HEK293 (cell line): Measurements from ENCODE around the gene ABT1.

Experiments
- ATF2 ChIP-seq: fragments of 450-650 bp; formaldehyde crosslinking; IDR thresholded peaks from 2 replicates; pipeline ENCODE4 v1.5.1; 2016; ENCODE audit warnings: missing biosample characterization, missing genetic modification characterization, low read depth
- ELK4 ChIP-seq: IDR thresholded peaks from 2 replicates; pipeline ENCODE4 v1.6.1; 2011; ENCODE audit warnings: mild to moderate bottlenecking, low read depth, low read length, borderline replicate concordance
- GFI1B ChIP-seq: fragments of 450-650 bp; formaldehyde crosslinking; IDR thresholded peaks from 2 replicates; pipeline ENCODE4 v1.5.1; 2016; ENCODE audit warnings: missing biosample characterization, missing genetic modification characterization
- HOXA7 ChIP-seq: sonication (generic); formaldehyde crosslinking; IDR thresholded peaks from 2 replicates; pipeline ENCODE4 v1.8.1; 2022; ENCODE audit warnings: missing genetic modification reagents, borderline replicate concordance
- KLF1 ChIP-seq: fragments of 450-650 bp; formaldehyde crosslinking; IDR thresholded peaks from 2 replicates; pipeline ENCODE4 v1.5.1; 2016; ENCODE audit warnings: missing biosample characterization, missing genetic modification characterization
- OVOL3 ChIP-seq: fragments of 450-650 bp; formaldehyde crosslinking; IDR thresholded peaks from 2 replicates; pipeline ENCODE4 v1.5.1; 2016; ENCODE audit warnings: missing biosample characterization, missing genetic modification characterization
- PBX3 ChIP-seq: sonication (generic); formaldehyde crosslinking; IDR thresholded peaks from 2 replicates; pipeline ENCODE4 v1.8.1; 2022; ENCODE audit warnings: mild to moderate bottlenecking, moderate library complexity, missing genetic modification reagents
- PRDM10 ChIP-seq: fragments of 450-650 bp; formaldehyde crosslinking; IDR thresholded peaks from 2 replicates; pipeline ENCODE4 v1.5.1; 2016; ENCODE audit warnings: missing biosample characterization, missing genetic modification characterization
- REPIN1 ChIP-seq: fragments of 450-650 bp; formaldehyde crosslinking; IDR thresholded peaks from 2 replicates; pipeline ENCODE4 v1.5.1; 2017; ENCODE audit warnings: missing biosample characterization, missing genetic modification characterization, low read depth
- WT1 ChIP-seq: fragments of 450-650 bp; formaldehyde crosslinking; IDR thresholded peaks from 2 replicates; pipeline ENCODE4 v1.5.1; 2016; ENCODE audit warnings: missing biosample characterization, missing genetic modification characterization
- YY1 ChIP-seq: fragments of 450-650 bp; formaldehyde crosslinking; IDR thresholded peaks from 2 replicates; pipeline ENCODE4 v1.5.1; 2018; ENCODE audit warnings: missing biosample characterization, missing genetic modification characterization
- YY2 ChIP-seq: fragments of 450-650 bp; formaldehyde crosslinking; IDR thresholded peaks from 2 replicates; pipeline ENCODE4 v1.5.1; 2016; ENCODE audit warnings: missing biosample characterization, missing genetic modification characterization
- ZBTB6 ChIP-seq: fragments of 450-650 bp; formaldehyde crosslinking; IDR thresholded peaks from 2 replicates; pipeline ENCODE4 v1.5.1; 2017; ENCODE audit warnings: missing biosample characterization, missing genetic modification characterization
- ZEB2 ChIP-seq: fragments of 450-650 bp; formaldehyde crosslinking; IDR thresholded peaks from 2 replicates; pipeline ENCODE4 v1.5.1; 2016; ENCODE audit warnings: missing biosample characterization, missing genetic modification characterization
- ZFP41 ChIP-seq: fragments of 450-650 bp; formaldehyde crosslinking; IDR thresholded peaks from 2 replicates; pipeline ENCODE4 v1.5.1; 2016; ENCODE audit warnings: missing biosample characterization, missing genetic modification characterization, borderline replicate concordance
- ZNF138 ChIP-seq: fragments of 450-650 bp; formaldehyde crosslinking; IDR thresholded peaks from 2 replicates; pipeline ENCODE4 v1.5.1; 2016; ENCODE audit warnings: missing biosample characterization, missing genetic modification characterization, borderline replicate concordance
- ZNF148 ChIP-seq: fragments of 450-650 bp; formaldehyde crosslinking; IDR thresholded peaks from 2 replicates; pipeline ENCODE4 v1.5.0; 2017; ENCODE audit warnings: missing biosample characterization, missing genetic modification characterization, borderline replicate concordance
- ZNF16 ChIP-seq: fragments of 450-650 bp; formaldehyde crosslinking; IDR thresholded peaks from 2 replicates; pipeline ENCODE4 v1.5.1; 2016; ENCODE audit warnings: low read depth, missing biosample characterization, missing genetic modification characterization
- ZNF221 ChIP-seq: fragments of 450-650 bp; formaldehyde crosslinking; IDR thresholded peaks from 2 replicates; pipeline ENCODE4 v1.5.1; 2017; ENCODE audit warnings: missing biosample characterization, missing genetic modification characterization, borderline replicate concordance
- ZNF341 ChIP-seq: fragments of 450-650 bp; formaldehyde crosslinking; IDR thresholded peaks from 2 replicates; pipeline ENCODE4; 2016; ENCODE audit warnings: low read depth, missing biosample characterization, missing genetic modification characterization
- ZNF350 ChIP-seq: fragments of 450-650 bp; formaldehyde crosslinking; IDR thresholded peaks from 2 replicates; pipeline ENCODE4 v1.5.0; 2017; ENCODE audit warnings: missing biosample characterization, mild to moderate bottlenecking, missing genetic modification characterization
- ZNF366 ChIP-seq: fragments of 450-650 bp; formaldehyde crosslinking; conservative IDR thresholded peaks from 2 replicates; pipeline ENCODE4 v1.5.1; 2016; ENCODE audit warnings: missing biosample characterization, missing genetic modification characterization
- ZNF426 ChIP-seq: fragments of 450-650 bp; formaldehyde crosslinking; IDR thresholded peaks from 2 replicates; pipeline ENCODE4 v1.5.1; 2017; ENCODE audit warnings: missing biosample characterization, missing genetic modification characterization, mild to moderate bottlenecking, inconsistent platforms, moderate library complexity
- ZNF560 ChIP-seq: fragments of 450-650 bp; formaldehyde crosslinking; IDR thresholded peaks from 2 replicates; pipeline ENCODE4 v1.5.1; 2017; ENCODE audit warnings: missing biosample characterization, missing genetic modification characterization, borderline replicate concordance
- ZNF677 ChIP-seq: fragments of 450-650 bp; IDR thresholded peaks from 2 replicates; pipeline ENCODE4 v1.5.0; 2018; ENCODE audit warnings: missing biosample characterization, mild to moderate bottlenecking, missing genetic modification characterization, moderate library complexity
- ZNF777 ChIP-seq: fragments of 450-650 bp; formaldehyde crosslinking; IDR thresholded peaks from 2 replicates; pipeline ENCODE4 v1.5.1; 2017; ENCODE audit warnings: missing biosample characterization, missing genetic modification characterization, borderline replicate concordance

The ABT1 gene

GRCh38 chr6:26595669-26596269 is 984 bp upstream of the ABT1 start (continued):
- TF ChIP-seq ATF2 (tag by site-specific recombination) = no peak
- no peak for TF ChIP-seq ZNF221 (tag by site-specific recombination)
- TF ChIP-seq REPIN1 (tag by site-specific recombination) = no peak
- TF ChIP-seq ZFP41 (tag by site-specific recombination) = no peak
- peak; percentile 41; the same call in 1 of the 2 replicates for TF ChIP-seq ZNF341 (tag by site-specific recombination)
- no peak for TF ChIP-seq GFI1B (tag by site-specific recombination)
- no peak for TF ChIP-seq ELK4
- TF ChIP-seq ZNF777 (tag by site-specific recombination) = no peak
- TF ChIP-seq ZNF350 (tag by site-specific recombination) = no peak
- peak; percentile 69 for TF ChIP-seq PRDM10 (tag by site-specific recombination)
- 0 out of 2 replicates have a peak, but pooled peaks have one; percentile 32 for TF ChIP-seq ZNF677 (tag by site-specific recombination)
- no peak for TF ChIP-seq ZNF138
- TF ChIP-seq WT1 (tag by site-specific recombination) = no peak
- no peak for TF ChIP-seq ZNF426 (tag by site-specific recombination)
- TF ChIP-seq OVOL3 (tag by site-specific recombination) = no peak
- TF ChIP-seq ZNF560 (tag by site-specific recombination) = no peak
- peak; percentile 72 for TF ChIP-seq ZEB2 (tag by site-specific recombination)
- no peak; the same call in 1 of the 2 replicates for TF ChIP-seq ZNF366 (tag by site-specific recombination)
- no peak for TF ChIP-seq YY1 (tag by site-specific recombination)
- TF ChIP-seq ZNF16 (tag by site-specific recombination) = no peak
- TF ChIP-seq ZNF148 (tag by site-specific recombination) = no peak
- no peak for TF ChIP-seq YY2 (tag by site-specific recombination)
- no peak for TF ChIP-seq ZBTB6 (tag by site-specific recombination)
- peak; percentile 80; the same call in 1 of the 2 replicates for TF ChIP-seq PBX3
- TF ChIP-seq HOXA7 (CRISPR knock-in tag) = no peak
- no peak for TF ChIP-seq KLF1 (tag by site-specific recombination)
